ENCODE data around the gene AZU1.

The AZU1 gene, protein sequence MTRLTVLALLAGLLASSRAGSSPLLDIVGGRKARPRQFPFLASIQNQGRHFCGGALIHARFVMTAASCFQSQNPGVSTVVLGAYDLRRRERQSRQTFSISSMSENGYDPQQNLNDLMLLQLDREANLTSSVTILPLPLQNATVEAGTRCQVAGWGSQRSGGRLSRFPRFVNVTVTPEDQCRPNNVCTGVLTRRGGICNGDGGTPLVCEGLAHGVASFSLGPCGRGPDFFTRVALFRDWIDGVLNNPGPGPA

DNA sequence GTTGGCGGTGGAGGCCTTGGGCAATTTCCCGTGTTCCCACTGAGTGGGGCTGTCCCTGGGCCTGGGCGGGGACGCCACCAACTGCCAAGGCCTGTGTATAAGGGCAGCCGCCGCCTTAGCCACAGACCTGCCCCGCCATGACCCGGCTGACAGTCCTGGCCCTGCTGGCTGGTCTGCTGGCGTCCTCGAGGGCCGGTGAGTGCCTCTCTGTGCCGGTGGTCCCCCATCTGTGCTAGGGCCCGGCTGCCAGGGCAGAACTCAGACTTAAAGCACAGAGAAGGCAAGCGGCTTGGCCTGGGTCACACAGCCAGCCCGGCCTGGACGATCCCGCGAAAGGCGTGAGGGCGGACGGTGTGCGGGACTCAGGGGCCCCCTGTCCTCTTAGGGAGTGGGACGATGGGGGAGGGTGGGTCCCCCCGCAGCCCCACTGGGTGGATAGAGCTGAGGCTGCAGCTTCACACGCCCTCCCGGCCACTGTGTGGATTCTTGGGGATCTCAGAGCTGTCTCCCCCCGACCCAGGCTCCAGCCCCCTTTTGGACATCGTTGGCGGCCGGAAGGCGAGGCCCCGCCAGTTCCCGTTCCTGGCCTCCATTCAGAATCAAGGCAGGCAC is at the start of gene AZU1:
TSS of gene AZU1 (plus strand) at position 128 of the 612 bp plus-strand sequence. CDS start at position 138, 10 bp downstream.
- DNase-seq: peak; percentile 25

DNA sequence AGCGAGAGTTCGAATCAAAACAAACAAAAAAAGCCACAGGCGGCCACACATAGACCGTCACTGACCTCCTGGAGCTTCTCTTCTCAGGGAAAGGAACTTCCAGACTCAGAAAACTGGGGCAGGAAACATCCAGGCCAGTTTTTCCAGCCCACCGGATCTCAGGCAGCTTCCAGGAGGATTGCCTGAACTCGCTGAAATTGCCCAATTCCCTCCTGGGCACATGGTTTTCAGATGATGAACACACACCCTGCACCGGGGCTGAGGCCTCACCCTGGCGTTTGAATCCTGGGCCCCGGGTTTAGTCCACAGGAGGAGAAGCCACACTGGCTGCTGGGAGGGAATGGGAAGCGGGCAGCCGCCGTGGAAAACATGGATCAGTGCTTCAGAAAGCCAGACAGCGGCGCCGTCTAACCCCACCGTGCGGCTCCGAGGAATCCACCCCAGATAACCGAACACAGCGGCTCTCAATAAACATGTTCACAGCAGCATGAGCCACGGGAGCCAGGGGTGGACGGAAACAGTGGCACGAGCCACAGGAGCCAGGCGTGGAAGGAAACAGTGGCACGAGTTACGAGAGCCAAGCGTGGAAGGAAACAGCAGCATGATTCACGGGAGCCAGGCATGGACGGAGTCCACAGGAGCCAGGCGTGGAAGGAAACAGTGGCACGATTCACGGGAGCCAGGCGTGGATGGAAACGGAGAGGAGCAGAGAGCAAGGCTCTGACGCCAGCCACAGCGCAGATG is 48.6 kb upstream of the AZU1 start:
- DNase-seq: peak; percentile 62

DNA sequence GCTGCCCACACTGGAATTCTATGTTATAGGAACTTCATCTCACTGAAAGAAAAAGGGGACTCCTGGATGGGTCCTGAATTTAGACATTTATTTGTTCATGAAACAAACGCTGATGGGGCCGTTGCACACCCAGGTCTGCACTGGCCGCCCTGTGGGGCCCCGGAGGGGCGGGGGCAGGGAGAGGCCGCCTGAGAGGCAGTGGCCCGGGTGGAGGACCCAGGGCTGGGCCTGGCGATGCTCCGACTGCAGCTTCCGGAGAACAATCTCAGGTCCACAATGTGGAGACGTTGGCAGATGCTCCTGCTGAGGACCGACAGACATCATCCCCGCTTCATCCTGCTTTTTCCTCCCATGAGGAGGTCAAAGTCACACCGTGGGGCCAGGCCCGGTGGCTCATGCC is 46.7 kb upstream of the AZU1 start:
- DNase-seq: no peak

DNA sequence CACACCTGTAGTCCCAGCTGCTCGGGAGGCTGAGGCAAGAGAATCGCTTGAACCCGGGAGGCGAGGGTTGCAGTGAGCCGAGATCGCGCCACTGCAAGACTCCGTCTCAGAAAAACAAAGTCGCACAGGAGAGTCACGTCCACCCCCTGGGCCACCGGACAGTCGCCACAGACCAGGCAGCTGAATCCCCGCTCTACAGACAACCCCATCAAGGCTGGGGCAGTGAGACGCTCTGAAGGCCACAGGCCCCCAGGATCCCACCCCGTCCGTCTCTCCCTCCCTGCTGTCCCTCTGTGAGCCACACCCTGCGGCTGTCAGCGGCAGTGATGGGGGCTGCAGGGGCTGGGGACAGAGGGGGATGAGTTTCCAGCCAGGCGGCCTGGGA is 45.8 kb upstream of the AZU1 start:
- DNase-seq: no peak

DNA sequence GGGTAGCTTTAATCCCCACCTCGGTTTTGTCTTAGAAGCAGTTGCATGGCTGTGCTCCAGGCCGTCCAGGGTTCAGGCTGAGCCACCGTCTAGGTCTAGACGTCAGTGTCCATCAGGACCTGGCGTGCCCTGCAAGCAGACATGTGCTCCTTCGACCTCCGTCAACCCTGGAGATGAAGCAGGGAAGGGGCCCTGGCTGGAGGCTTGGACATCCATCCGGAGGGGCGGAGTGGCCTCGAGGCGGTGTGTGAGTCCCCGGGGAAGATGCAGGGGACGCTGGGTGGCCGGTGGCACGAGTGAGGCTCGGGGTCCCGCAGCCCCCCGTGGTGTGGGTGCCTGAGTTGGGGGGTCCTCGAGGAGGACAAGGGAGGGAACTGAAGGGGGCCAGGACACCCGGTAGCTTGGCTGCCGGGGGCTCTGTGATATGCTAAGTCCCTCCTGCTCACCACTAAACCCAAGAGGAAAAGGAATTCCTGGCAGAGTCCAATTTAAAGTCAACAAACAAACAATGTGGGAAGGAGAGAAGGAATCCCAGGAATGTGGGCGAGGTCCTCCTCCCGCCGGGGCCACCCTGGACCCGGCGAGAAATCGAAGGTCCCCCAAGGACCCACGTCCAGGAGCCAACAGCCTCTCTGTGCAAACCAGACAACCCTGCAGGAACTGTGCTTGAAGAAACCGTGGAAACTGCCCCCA is 45.3 kb upstream of the AZU1 start:
- no peak for DNase-seq

DNA sequence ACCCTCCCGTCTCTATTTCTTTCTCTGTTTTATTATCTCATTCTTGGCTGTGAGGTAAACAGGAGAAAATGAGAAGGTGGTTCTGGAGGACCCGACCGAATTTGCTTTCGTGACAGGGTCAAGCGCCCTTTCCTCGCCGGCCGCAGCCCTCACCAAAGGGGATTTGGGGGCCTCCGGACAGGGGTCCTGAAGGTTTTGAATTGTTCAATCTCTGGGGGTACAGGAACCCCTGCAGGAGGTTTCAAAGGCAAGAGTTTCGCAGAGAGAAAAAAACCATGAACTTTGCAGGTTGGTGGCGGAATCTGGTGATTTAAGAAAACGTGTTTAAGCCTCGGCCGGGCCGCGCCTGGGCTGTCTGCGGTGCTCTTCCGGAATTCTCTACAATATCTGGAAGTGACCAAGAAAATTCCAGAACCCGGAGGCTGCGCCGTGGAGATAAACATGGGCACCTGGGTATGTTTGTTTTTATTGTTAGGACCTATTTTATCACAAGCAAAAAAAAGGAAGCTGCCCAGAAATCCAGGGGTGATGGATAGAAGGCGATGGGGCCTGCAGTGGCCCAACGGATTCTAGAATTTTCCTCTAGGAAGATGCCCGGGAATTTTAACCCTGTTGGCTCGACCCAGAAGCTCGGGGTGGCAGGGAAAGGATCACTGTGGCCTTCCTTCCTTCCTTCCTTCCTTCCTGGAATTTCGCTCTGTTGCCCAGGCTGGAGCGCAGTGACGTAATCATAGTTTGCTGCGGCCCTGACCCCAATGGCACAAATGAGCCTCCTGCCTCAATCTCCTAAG is 44.6 kb upstream of the AZU1 start:
- no peak for DNase-seq

DNA sequence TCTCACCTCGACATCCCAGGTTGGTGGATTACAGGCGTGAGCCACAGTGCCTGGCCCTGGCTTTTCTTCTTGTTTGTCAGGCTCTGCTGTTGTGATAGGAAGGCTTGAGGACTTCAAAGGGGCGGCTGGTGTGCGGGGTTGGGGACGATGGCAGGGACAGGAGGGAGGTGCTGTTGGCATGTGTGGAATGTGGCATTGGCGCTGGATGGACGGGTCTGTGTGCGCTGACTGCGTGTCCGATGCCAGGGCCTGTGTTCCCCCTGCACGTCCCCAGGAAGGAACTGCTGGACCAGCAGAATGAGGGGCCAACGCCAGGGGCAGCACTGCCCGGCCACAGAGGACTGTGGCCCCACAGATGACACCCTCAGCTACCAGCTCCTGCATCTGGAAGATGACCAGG is 43.1 kb upstream of the AZU1 start:
- DNase-seq: no peak

DNA sequence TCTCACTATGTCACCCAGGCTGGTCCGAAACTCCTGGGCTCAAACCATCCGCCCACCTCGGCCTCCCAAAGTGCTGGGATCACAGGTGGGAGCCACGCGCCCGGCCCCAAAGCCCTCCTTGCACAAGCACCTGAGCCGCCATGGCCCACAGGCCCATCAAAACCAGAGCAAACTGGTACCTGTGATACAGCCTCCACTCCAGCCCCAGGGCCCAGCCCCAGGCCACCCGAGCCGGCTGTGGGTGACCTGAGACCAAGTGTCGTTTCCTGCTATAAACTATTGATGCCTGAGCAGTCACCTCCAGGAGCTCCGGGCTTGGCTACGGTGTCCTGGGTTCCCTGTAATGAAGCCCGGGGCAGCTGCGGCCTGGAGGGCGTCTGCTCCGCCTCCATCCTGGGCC is 40.1 kb upstream of the AZU1 start:
- no peak for DNase-seq

DNA sequence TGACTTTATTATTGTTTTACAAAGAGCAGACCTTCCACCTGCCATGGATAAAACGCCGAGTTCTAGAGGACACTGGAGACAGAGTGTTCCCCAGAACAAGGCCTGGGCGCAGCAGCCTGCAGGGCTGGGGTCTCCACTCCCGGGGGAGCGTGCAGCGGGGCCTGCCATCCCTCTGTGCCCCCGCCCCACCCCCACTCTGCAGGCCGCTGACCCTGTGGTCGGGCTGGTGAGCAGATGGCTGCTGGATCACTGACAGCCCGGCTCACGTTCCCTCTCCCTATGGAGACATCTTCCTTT is 39.0 kb upstream of the AZU1 start:
- no peak for DNase-seq

DNA sequence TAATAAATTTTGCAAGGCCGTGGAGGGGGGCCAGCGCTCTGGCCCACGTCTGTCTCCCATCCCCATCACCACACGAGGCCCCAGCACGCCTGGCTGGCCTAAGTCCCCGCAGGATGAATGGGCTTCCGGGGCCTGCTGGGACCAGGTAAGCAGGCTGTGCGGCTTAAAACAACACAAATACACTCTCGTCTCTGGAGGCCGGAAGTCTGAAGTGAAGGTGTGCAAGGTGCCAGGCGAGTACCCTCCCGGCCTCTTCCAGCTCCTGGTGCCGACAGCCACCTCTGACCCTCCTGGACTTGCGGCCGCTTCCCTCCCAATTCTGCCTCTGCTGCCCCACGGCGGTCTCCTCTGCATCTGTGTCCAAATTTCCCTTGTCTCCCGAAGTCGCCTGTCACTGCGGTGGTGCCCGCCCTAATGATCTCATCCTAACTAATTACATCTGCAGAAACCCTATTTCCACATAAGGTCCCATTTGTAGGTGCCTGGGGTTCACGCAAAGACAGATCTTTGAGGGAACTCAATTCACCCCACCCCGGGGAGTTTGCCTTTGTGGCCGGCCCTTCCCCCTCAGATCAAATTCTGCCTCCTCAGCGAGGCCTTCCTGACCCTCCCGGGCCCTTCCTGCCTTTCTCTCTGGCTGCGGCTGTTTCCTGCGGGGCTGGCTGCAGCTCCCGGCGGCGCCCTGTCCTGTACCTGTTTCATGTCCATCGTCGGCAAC is 38.5 kb upstream of the AZU1 start:
- DNase-seq: peak; percentile 63

DNA sequence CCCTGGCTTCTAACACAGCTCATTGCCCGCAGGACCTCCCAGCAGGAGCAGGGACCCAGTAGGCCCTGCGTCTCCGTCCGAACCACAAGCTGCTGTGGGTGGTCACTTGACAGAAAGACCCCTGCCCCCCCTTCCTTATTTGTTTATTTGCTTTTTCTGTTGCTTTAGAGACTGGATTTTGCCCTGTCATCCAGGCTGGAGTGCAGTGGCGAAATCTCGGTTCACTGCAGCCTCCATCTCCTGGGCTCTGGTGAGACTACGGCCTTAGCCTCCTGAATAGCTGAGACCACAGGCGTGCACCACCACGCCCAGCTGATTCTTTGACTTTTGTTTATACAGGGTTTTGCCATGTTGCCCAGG is 38.0 kb upstream of the AZU1 start:
- no peak for DNase-seq

DNA sequence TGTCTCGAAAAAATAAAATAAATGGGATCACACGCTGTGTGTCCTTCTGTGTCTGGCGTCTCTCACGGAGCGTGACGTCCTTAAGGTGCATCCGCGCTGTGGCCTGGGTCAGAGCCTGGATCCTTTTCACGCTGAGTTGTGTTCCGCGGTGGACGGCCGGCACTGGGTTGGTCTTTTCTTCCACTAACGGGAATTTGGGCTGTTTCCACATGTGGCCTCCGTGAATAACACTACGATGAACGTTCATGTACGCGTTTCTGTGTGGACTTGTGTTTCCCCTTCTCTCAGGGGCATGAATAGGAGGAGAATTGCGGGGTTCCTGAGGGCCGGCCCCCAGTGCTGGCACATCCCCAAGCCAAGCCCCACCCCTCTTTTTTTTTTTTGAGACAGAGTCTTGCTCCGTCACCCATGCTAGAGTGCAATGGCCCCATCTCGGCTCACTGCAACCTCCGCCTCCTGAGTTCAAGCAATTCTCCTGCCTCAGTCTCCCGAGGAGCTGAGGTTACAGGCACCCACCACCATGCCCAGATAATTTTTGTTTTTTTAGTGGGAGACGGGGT is 36.5 kb upstream of the AZU1 start:
- no peak for DNase-seq

DNA sequence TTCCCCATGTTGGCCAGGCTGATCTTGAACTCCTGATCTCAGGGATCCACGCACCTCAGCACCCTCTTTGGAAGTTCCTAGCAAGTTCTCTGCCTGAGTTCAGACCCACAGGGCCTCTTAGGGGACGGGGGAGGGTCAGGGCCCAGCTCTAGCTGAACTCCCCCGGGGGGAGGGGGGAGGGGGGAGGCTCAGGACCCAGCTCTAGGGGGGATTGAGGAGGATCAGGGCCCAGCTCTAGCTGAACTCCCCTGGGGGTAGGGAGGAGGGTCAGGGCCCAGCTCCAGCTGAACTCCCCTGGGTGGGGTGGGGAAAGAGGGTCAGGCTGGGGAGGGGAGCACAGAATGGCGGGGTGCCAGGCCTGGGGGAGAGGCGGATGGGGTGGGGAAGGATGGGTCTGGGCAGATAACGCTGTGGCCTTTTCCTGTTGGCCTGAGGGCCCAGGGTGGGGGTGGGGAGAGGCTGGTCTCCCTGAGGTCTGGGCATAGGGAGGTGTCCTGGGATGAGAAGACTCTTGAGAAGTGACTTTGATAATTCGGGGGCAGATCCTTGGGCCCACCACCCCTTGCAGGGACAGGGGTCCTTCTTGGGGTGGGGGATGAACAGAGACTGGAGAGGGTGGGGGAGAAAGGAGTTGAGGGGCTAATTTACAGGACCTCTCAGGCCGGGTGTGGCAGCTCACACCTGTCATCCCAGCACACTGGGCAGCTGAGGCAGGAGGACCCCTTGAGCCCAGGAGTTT is 35.9 kb upstream of the AZU1 start:
- DNase-seq: no peak

DNA sequence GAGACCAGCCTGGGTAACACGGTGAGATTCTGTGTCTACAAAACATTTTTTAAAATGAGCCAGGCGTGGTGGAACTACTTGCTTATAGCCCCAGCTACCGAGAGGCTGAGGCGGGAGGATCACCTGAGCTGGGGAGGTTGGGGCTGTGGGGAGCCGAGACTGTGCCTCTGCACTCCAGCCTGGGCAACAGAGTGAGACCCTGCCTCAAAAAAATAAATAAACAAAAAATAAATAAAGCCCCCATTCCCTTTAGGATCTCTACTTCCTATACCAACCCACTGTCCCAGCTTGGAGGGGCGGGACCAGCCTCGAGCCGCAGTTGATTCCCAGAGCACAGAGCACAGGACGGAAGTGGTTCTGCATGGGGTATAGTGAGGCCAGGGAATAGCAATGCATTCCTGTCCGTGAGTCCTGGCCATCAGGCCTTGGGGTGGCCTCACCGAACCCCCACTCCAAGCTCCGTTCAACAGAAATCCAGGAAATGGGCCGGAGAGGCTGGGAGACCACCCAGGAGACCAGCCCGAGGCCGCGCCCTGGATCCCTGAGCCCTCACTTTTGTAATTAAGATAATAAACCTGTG is 35.2 kb upstream of the AZU1 start:
- DNase-seq: no peak

DNA sequence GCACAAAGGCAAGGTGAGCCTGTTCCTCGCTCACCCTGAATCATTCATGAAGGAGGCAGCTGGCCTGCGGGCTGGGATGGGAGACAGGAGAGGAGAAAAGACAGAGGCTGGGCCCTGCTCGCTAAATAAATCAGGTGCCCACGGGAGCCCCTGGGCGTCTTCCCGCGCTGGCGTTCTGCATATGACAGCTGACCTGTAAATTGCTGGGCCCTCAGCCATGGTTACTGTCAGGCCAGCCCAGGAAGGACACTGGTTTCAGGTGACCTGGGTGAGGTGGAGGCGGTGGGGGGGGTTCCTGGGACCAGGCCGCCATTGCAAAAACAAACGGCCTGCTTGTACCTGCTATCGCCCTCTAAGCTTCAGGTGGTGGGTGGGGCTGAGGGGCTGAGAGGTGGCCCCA is 33.8 kb upstream of the AZU1 start:
- peak; percentile 12 for DNase-seq

DNA sequence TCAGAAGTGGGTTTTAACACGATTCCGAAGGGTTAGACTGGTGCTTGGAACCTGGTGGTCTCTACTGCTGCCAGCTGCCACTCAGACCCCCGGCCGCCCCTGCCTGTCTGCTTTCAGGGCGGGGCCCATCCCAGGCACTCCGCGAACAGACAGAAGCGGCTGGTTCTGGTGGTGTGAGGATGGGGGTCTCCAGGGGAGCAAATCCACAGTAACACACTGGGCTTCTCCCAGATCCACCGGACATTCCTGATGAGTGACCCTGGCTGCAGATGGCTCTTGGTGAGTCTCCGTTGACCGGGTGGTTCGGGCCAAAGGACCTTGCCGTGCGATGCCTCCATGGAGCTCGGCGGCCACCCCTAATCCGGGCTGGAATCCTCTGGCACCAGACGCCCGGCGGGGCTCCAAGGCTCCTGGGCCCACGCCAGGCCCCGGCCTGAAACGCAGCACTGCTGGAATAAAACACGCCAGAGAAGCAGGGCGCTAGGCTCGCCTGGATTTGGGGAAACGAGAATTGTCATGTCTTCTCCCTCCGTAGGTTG is 32.5 kb upstream of the AZU1 start:
- peak; percentile 64 for DNase-seq

DNA sequence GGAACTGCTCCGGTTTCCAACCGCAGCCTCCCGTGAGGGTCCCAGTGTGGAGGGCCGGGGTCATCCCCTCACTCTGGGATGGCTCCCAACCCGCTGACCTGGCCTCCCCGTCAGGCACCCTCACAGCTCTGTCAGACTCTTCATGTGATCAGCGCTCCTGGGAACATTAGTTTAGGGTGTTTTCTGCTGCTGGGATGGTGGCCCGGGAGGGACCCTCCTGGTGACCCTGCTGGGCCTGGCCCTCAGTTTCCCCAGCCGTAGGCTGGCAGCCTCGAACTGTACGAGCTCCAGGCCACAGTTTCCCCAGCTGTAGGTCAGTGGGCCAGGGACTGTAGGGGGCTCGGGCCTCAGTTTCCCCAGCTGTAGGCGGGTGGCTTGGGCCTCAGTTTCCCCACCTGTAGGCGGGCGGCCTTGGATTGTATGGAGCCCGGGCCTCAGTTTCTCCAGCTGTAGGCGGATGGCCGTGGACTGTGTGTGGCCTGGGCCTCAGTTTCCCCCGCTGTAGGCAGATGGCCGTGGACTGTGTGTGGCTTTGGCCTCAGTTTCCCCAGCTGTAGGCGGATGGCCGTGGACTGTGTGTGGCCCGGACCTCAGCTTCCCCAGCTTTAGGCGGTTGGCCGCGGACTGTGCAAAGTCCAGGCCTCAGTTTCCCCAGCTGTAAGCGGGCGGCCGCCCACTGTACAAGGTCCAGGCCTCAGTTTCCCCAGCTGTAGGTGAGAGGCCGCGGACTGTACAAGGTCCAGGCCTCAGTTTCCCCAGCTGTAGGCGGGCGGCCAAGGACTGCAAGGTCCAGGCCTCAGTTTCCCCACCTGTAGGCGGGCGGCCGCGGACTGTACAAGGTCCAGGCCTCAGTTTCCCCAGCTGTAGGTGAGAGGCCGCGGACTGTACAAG is 31.7 kb upstream of the AZU1 start:
- DNase-seq: peak; percentile 39

DNA sequence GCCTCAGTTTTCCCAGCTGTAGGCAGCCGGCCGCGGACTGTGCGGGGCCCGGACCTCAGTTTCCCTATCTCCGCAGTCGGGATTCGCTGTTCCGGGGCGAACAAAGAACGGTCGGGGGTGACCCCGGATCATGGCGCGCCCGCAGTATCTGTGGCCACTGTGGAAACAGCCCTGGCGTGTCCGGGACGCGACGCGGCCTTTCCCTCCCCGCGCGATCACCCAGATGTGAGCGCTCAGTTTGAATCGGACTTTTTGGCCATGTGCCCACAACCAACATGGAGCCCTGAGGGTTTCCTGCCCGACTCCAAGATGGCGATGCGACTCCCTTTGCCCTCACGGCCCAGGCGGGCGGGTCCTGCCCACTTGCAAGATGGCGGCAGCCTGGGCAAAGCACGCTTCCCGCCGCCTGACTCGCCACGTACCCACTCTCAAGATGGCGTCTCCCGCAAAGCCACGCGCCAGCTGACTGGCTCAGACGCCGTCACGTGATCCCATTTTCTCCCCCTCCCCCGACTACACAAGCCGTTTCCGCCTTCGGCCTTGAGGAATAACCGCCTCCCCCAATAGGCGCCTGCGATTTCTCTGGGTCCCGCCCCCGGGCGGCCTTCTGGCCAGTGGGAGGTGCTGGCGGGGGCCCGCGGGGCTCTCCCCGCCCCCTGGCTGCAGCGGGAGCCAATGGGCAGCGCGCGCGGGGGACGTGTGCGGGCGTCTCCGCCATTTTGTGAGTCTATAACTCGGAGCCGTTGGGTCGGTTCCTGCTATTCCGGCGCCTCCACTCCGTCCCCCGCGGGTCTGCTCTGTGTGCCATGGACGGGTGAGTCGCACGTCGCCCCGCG is 30.7 kb upstream of the AZU1 start, which contains the start of gene PTBP1:
TSS of gene PTBP1 (plus strand) at position 761 of the 836 bp plus-strand sequence. CDS start at position 807, 46 bp downstream.
- peak; percentile 100 for DNase-seq

All from right hindlimb (tissue), 1 donor.